ENCODE measurements around the gene DPP10.

Gene DPP10

DNA sequence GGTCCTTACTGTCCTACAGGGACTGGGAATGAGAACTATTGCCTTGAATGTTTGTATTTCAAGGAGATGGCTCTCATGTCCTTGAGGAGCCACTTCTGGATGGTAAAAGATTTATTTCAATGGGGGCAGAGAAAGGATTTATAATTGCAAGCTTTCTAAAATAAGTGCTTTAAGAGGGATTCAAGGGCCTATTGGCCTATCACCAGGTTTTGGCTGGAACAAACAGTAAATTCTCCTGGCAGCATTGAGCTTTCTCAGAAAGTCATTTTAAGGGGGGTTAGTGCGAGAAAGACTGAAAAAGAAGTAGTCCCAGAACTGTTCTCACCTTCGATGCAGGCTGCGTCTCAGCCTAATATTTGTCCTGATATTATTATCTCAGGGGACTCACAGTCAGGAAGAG is 29.8 kb downstream of the DPP10 start:
- TF ChIP-seq, protein P1, sequence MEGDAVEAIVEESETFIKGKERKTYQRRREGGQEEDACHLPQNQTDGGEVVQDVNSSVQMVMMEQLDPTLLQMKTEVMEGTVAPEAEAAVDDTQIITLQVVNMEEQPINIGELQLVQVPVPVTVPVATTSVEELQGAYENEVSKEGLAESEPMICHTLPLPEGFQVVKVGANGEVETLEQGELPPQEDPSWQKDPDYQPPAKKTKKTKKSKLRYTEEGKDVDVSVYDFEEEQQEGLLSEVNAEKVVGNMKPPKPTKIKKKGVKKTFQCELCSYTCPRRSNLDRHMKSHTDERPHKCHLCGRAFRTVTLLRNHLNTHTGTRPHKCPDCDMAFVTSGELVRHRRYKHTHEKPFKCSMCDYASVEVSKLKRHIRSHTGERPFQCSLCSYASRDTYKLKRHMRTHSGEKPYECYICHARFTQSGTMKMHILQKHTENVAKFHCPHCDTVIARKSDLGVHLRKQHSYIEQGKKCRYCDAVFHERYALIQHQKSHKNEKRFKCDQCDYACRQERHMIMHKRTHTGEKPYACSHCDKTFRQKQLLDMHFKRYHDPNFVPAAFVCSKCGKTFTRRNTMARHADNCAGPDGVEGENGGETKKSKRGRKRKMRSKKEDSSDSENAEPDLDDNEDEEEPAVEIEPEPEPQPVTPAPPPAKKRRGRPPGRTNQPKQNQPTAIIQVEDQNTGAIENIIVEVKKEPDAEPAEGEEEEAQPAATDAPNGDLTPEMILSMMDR (IDR thresholded peaks at IDR 0.05): no peak

- TF ChIP-seq, protein P1 (IDR thresholded peaks at IDR 0.05): no peak
Measured at GRCh38 chr2:114472726-114473125, 30.3 kb downstream of the DPP10 start.

- TF ChIP-seq, protein P1 (IDR thresholded peaks at IDR 0.05): no peak
Measured at GRCh38 chr2:114488841-114489530, 46.5 kb downstream of the DPP10 start.

DNA sequence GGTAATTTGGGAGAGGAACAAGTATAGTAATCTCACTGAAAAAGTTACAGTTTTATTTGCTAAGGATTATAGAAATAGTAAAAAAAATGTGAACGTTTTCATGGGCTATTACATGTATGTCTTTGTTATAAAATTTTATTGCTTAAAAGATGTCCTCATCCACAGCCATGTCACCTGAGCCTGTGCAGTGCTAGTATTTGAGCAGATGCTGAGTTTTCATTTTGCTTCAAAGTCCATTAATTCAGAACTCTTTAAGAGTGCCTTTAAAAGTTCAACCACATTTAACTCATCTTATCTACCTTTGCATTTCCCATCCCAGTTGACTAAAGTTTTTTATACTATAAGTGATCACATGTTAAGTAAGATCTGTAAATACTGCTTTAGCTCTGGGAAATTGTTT is 52.6 kb downstream of the DPP10 start:
- TF ChIP-seq, protein P1 (IDR thresholded peaks at IDR 0.05): no peak

- TF ChIP-seq, protein P1 (IDR thresholded peaks at IDR 0.05): no peak
Measured at GRCh38 chr2:114496959-114497358, 54.5 kb downstream of the DPP10 start.

- TF ChIP-seq, protein P1 (IDR thresholded peaks at IDR 0.05): no peak
Measured at GRCh38 chr2:114499101-114499500, 56.7 kb downstream of the DPP10 start.

DNA sequence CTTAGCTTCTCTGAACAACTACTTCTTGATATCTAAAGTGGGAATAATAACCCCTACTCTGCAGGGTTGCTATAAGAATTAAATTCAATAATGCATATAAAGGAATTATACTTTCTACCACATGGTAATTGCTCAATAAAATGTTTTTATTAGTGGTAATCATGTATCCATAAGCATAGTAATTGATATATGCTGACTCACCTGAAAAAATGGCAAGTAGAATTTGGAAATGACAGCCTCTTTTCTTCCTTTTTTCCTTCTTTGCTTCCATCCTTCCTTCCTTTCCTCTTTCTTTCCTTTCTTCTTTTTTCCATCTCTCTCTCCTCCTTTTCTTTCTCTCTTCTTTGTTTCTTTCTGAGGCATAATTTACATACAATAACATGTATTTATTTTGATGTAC is 65.3 kb downstream of the DPP10 start:
- TF ChIP-seq, protein P1 (IDR thresholded peaks at IDR 0.05): no peak

- TF ChIP-seq, protein P1 (IDR thresholded peaks at IDR 0.05): no peak
Measured at GRCh38 chr2:114515882-114516281, 73.4 kb downstream of the DPP10 start.
